ENCODE measurements around the gene FGFBP2.

The FGFBP2 gene

GRCh38 chr4:15953625-15954024 lies 9.3 kb downstream of the FGFBP2 start:
- no peak overlapping the region for H3K27ac ChIP-seq
- TF ChIP-seq CTCF (conservative IDR thresholded peaks at IDR 0.05), result no peak

GRCh38 chr4:15951781-15952180 lies 11.2 kb downstream of the FGFBP2 start:
- H3K27ac ChIP-seq, result no peak overlapping the region
- TF ChIP-seq CTCF (conservative IDR thresholded peaks at IDR 0.05), result no peak

GRCh38 chr4:15948826-15949225 lies 14.1 kb downstream of the FGFBP2 start:
- no peak overlapping the region for H3K27ac ChIP-seq
- no peak for TF ChIP-seq CTCF (conservative IDR thresholded peaks at IDR 0.05)

GRCh38 chr4:15947684-15948083 lies 15.3 kb downstream of the FGFBP2 start:
- no peak for TF ChIP-seq CTCF (conservative IDR thresholded peaks at IDR 0.05)
- no peak overlapping the region for H3K27ac ChIP-seq

- TF ChIP-seq CTCF (conservative IDR thresholded peaks at IDR 0.05), result no peak
- H3K27ac ChIP-seq, result no peak overlapping the region
Measured at GRCh38 chr4:15945516-15945915, 17.5 kb downstream of the FGFBP2 start.

- no peak overlapping the region for H3K27ac ChIP-seq
- no peak for TF ChIP-seq CTCF (conservative IDR thresholded peaks at IDR 0.05)
Measured at GRCh38 chr4:15944895-15945294, 18.1 kb downstream of the FGFBP2 start.

- TF ChIP-seq CTCF (conservative IDR thresholded peaks at IDR 0.05), result no peak
Measured at GRCh38 chr4:15942283-15942682, 20.7 kb downstream of the FGFBP2 start.

GRCh38 chr4:15938640-15939039 lies 24.3 kb downstream of the FGFBP2 start, which contains the start of gene FGFBP1:
Gene FGFBP1 (minus strand): TSS chr4:15938740. CDS start chr4:15936632, 2,108 bp downstream.
- TF ChIP-seq CTCF (conservative IDR thresholded peaks at IDR 0.05), result no peak
- no peak within 1 kb of the TSS for H3K27ac ChIP-seq

More at GRCh38 chr4:15942283-15942682, 20.7 kb downstream of the FGFBP2 start:
- H3K27ac ChIP-seq, result no peak overlapping the region

All from VCaP (cell line).